ENCODE results near the gene TEAD4. TPM values are rescaled to one million over a fixed set of nuclear protein-coding genes. Genes with fewer than 3 reads are reported as not detected.

TEAD4 gene
- total and polyA plus RNA-seq, 5 experiments from 2014 or later: not detected

GRCh38 chr12:2963154-2963759, 4.1 kb downstream of the TEAD4 start:
- DNase-seq: no peak
- Mint-ChIP-seq H3K9me3 (peaks cover 0 to 2% (median 0%) of the 10 kb centered on the region in 9 donors), H3K4me3 (no peak overlapping the region), H3K4me1 (peaks cover 10 to 21% (median 16%) of the 10 kb centered on the region in 4 donors), H3K36me3 (peaks cover 0 to 2% (median 0%) of the 10 kb centered on the region in 3 donors), H3K27me3 (peaks cover 19 to 60% (median 46%) of the 10 kb centered on the region in 5 donors), H3K27ac (no peak overlapping the region)
- ATAC-seq: no peak
- POLR2A ChIA-PET: no interaction called here

- POLR2A ChIA-PET: no interaction called here
- Mint-ChIP-seq H3K4me3 (no peak overlapping the region), H3K4me1 (peaks cover 7 to 16% (median 13%) of the 10 kb centered on the region in 4 donors), H3K27me3 (peaks cover 16 to 54% (median 41%) of the 10 kb centered on the region in 5 donors), H3K27ac (no peak overlapping the region), H3K9me3 (peaks cover 0 to 2% (median 0%) of the 10 kb centered on the region in 9 donors), H3K36me3 (peaks cover 0 to 2% (median 0%) of the 10 kb centered on the region in 3 donors)
- DNase-seq (no peak), ATAC-seq (no peak)
These were observed 4.6 kb downstream of the TEAD4 start for GRCh38 chr12:2963760-2964292.

- POLR2A ChIA-PET: no interaction called here
These were observed 8.5 kb downstream of the TEAD4 start for GRCh38 chr12:2967651-2968050.

GRCh38 chr12:2970744-2971143, 11.5 kb downstream of the TEAD4 start:
- DNase-seq (no peak), ATAC-seq (no peak)
- POLR2A ChIA-PET: no interaction called here
- peaks cover 11 to 30% (median 15%) of the 10 kb centered on the region in 5 donors for H3K27me3 Mint-ChIP-seq
- no peaks in the 10 kb centered on the region for H3K9me3 Mint-ChIP-seq
- H3K4me3 Mint-ChIP-seq: no peak overlapping the region
- no peaks in the 10 kb centered on the region for H3K36me3 Mint-ChIP-seq
- no peaks in the 10 kb centered on the region for H3K4me1 Mint-ChIP-seq
- H3K27ac Mint-ChIP-seq: no peak overlapping the region

More at GRCh38 chr12:2967651-2968050, 8.5 kb downstream of the TEAD4 start:
- peaks cover 0 to 2% (median 0%) of the 10 kb centered on the region in 3 donors for H3K36me3 Mint-ChIP-seq
- ATAC-seq (no peak), DNase-seq (no peak)
- peaks cover 11 to 52% (median 24%) of the 10 kb centered on the region in 5 donors for H3K27me3 Mint-ChIP-seq
- no peak overlapping the region for H3K27ac Mint-ChIP-seq
- no peak overlapping the region for H3K4me3 Mint-ChIP-seq
- no peaks in the 10 kb centered on the region for H3K9me3 Mint-ChIP-seq
- no peaks in the 10 kb centered on the region for H3K4me1 Mint-ChIP-seq

- Mint-ChIP-seq H3K4me3 (no peak overlapping the region), H3K27ac (no peak overlapping the region), H3K27me3 (peaks cover 9 to 32% (median 13%) of the 10 kb centered on the region in 5 donors), H3K9me3 (no peaks in the 10 kb centered on the region), H3K4me1 (no peaks in the 10 kb centered on the region), H3K36me3 (no peaks in the 10 kb centered on the region)
- peak in 1 of 10 donors; percentile 19 for DNase-seq
- POLR2A ChIA-PET: no interaction called here
- ATAC-seq: no peak
These were observed 14.4 kb downstream of the TEAD4 start for GRCh38 chr12:2973566-2973965.

- H3K27ac Mint-ChIP-seq: no peak overlapping the region
- peak in 1 of 10 donors; percentile 52 for DNase-seq
- POLR2A ChIA-PET: no interaction called here
- no peak for ATAC-seq
- no peaks in the 10 kb centered on the region for H3K36me3 Mint-ChIP-seq
- no peaks in the 10 kb centered on the region for H3K4me1 Mint-ChIP-seq
- H3K9me3 Mint-ChIP-seq: no peaks in the 10 kb centered on the region
- peaks cover 9 to 28% (median 11%) of the 10 kb centered on the region in 5 donors for H3K27me3 Mint-ChIP-seq
- no peak overlapping the region for H3K4me3 Mint-ChIP-seq
These were observed 15.4 kb downstream of the TEAD4 start for GRCh38 chr12:2974560-2974971.

- no peak overlapping the region for H3K4me3 Mint-ChIP-seq
- POLR2A ChIA-PET: no interaction called here
- no peak overlapping the region for H3K27ac Mint-ChIP-seq
- H3K27me3 Mint-ChIP-seq: peaks cover 0 to 16% (median 7%) of the 10 kb centered on the region in 5 donors
- H3K9me3 Mint-ChIP-seq: no peaks in the 10 kb centered on the region
- DNase-seq (peak in 1 of 10 donors; percentile 58), ATAC-seq (no peak)
- H3K4me1 Mint-ChIP-seq: no peaks in the 10 kb centered on the region
- no peaks in the 10 kb centered on the region for H3K36me3 Mint-ChIP-seq
These were observed 17.4 kb downstream of the TEAD4 start for GRCh38 chr12:2976581-2976996.

GRCh38 chr12:2977776-2978175, 18.6 kb downstream of the TEAD4 start:
- POLR2A ChIA-PET: no interaction called here
- no peak overlapping the region for H3K4me3 Mint-ChIP-seq
- H3K27me3 Mint-ChIP-seq: peaks cover 0 to 16% (median 6%) of the 10 kb centered on the region in 5 donors
- no peaks in the 10 kb centered on the region for H3K36me3 Mint-ChIP-seq
- ATAC-seq (no peak), DNase-seq (peak in 1 of 10 donors; percentile 32)
- H3K4me1 Mint-ChIP-seq: no peaks in the 10 kb centered on the region
- no peak overlapping the region for H3K27ac Mint-ChIP-seq
- H3K9me3 Mint-ChIP-seq: no peaks in the 10 kb centered on the region

- Mint-ChIP-seq H3K4me3 (no peak overlapping the region), H3K4me1 (no peaks in the 10 kb centered on the region), H3K36me3 (no peaks in the 10 kb centered on the region), H3K9me3 (no peaks in the 10 kb centered on the region), H3K27me3 (peaks cover 0 to 15% (median 2%) of the 10 kb centered on the region in 5 donors), H3K27ac (no peak overlapping the region)
- POLR2A ChIA-PET: no interaction called here
- ATAC-seq (no peak), DNase-seq (no peak)
These were observed 20.6 kb downstream of the TEAD4 start for GRCh38 chr12:2979806-2980205.

- Mint-ChIP-seq H3K4me3 (no peak overlapping the region), H3K36me3 (no peaks in the 10 kb centered on the region), H3K4me1 (no peaks in the 10 kb centered on the region), H3K27ac (no peak overlapping the region), H3K27me3 (peaks cover 0 to 14% (median 2%) of the 10 kb centered on the region in 5 donors), H3K9me3 (no peaks in the 10 kb centered on the region)
- DNase-seq: no peak
- POLR2A ChIA-PET: no interaction called here
- ATAC-seq: no peak
These were observed 21.4 kb downstream of the TEAD4 start for GRCh38 chr12:2980630-2981029.

- no peaks in the 10 kb centered on the region for H3K4me1 Mint-ChIP-seq
- H3K27ac Mint-ChIP-seq: no peak overlapping the region
- no peaks in the 10 kb centered on the region for H3K36me3 Mint-ChIP-seq
- POLR2A ChIA-PET: no interaction called here
- no peak for DNase-seq
- H3K9me3 Mint-ChIP-seq: peaks cover 0 to 6% (median 0%) of the 10 kb centered on the region in 9 donors
- H3K4me3 Mint-ChIP-seq: no peak overlapping the region
- peaks cover 0 to 7% (median 0%) of the 10 kb centered on the region in 5 donors for H3K27me3 Mint-ChIP-seq
- no peak for ATAC-seq
These were observed 23.2 kb downstream of the TEAD4 start for GRCh38 chr12:2982361-2982760.

GRCh38 chr12:2984249-2984648, 25.1 kb downstream of the TEAD4 start:
- DNase-seq: no peak
- Mint-ChIP-seq H3K27me3 (peaks cover 0 to 6% (median 0%) of the 10 kb centered on the region in 5 donors), H3K36me3 (no peaks in the 10 kb centered on the region), H3K4me1 (no peaks in the 10 kb centered on the region), H3K9me3 (peaks cover 0 to 12% (median under 1%) of the 10 kb centered on the region in 9 donors), H3K27ac (no peak overlapping the region), H3K4me3 (no peak overlapping the region)
- POLR2A ChIA-PET: no interaction called here
- ATAC-seq: no peak

- Mint-ChIP-seq H3K4me1 (no peaks in the 10 kb centered on the region), H3K36me3 (peaks cover 0 to 2% (median 0%) of the 10 kb centered on the region in 3 donors), H3K9me3 (peaks cover 0 to 17% (median 5%) of the 10 kb centered on the region in 9 donors), H3K4me3 (no peak overlapping the region), H3K27ac (no peak overlapping the region), H3K27me3 (peaks cover 0 to 7% (median 0%) of the 10 kb centered on the region in 5 donors)
- POLR2A ChIA-PET: no interaction called here
- DNase-seq: no peak
- no peak for ATAC-seq
These were observed 25.5 kb downstream of the TEAD4 start for GRCh38 chr12:2984698-2985097.
